ENCODE measurements around the gene GFPT1. TPM values are rescaled to one million over a fixed set of nuclear protein-coding genes. Genes with fewer than 3 reads are reported as not detected.

Gene GFPT1
- total and polyA plus RNA-seq, 4 donors = 14.7 to 42.6 (median 18.1) TPM

GRCh38 chr2:69382547-69382946, 4.5 kb downstream of the GFPT1 start:
- WGBS = 82% methylated on average over 2 of the region's 2 CpGs
- H3K4me3 ChIP-seq (ENCODE audit: low read depth in 1 of 3, low read length in 3 of 3) = no peak overlapping the region
- H3K9ac ChIP-seq (ENCODE audit: low read depth in 1 of 2, low read length in 2 of 2) = no peak overlapping the region
- TF ChIP-seq FOXA1 (IDR thresholded peaks at IDR 0.05) (no peak), MAX (IDR thresholded peaks at IDR 0.05) (no peak), REST (IDR thresholded peaks at IDR 0.05) (no peak), RXRA (IDR thresholded peaks at IDR 0.05) (no peak), SP1 (IDR thresholded peaks at IDR 0.05) (no peak), FOXA2 (IDR thresholded peaks at IDR 0.05) (no peak), HNF4A (conservative IDR thresholded peaks at IDR 0.05) (no peak), GABPA (IDR thresholded peaks at IDR 0.05 in 1 of 2, conservative IDR thresholded peaks at IDR 0.05 in 1 of 2) (no peak), HNF4G (IDR thresholded peaks at IDR 0.05) (no peak), NR2F2 (IDR thresholded peaks at IDR 0.05) (no peak), JUND (IDR thresholded peaks at IDR 0.05) (no peak), YY1 (IDR thresholded peaks at IDR 0.05) (no peak), EGR1 (IDR thresholded peaks at IDR 0.05; ENCODE audit: low read depth in 2 of 2) (no peak), TAF1 (conservative IDR thresholded peaks at IDR 0.05) (no peak), ZBTB33 (IDR thresholded peaks at IDR 0.05) (no peak), ATF3 (IDR thresholded peaks at IDR 0.05) (no peak), CTCF (IDR thresholded peaks at IDR 0.05; ENCODE audit: low read depth, low read length, missing input control) (no peak), RAD21 (IDR thresholded peaks at IDR 0.05) (no peak)
- no peak for DNase-seq (ENCODE audit: low spot score)
- peaks cover 4 to 12% (median 8%) of the 10 kb centered on the region in 4 donors for H3K4me1 ChIP-seq (ENCODE audit: control insufficient read depth in 4 of 4, insufficient read depth in 4 of 4, low read length in 3 of 4)
- no peak overlapping the region for H3K27ac ChIP-seq (ENCODE audit: low read depth in 1 of 2, low read length in 2 of 2)
- no peaks in the 10 kb centered on the region for H3K27me3 ChIP-seq (ENCODE audit: control insufficient read depth in 4 of 4, insufficient read depth in 4 of 4, low read length in 3 of 4)
- no peaks in the 10 kb centered on the region for H3K9me3 ChIP-seq (ENCODE audit: control insufficient read depth in 4 of 4, low read length in 3 of 4)
- no peaks in the 10 kb centered on the region for H3K36me3 ChIP-seq (ENCODE audit: control insufficient read depth in 4 of 4, insufficient read depth in 3 of 4, low read depth in 1 of 4, low read length in 3 of 4)

Data from liver (tissue), 9 donors.